ENCODE results near the gene LUC7L2.
"Not testable (repeated sequence)": the region's sequence is repeated elsewhere in the genome, so short reads cannot be mapped to it uniquely, and the experiment has no call there.

Gene LUC7L2

GRCh38 chr7:139403601-139404000, 43.9 kb downstream of the LUC7L2 start:
- no peak for DNase-seq

- DNase-seq, result no peak
These were observed 47.9 kb downstream of the LUC7L2 start for GRCh38 chr7:139407555-139407954.

GRCh38 chr7:139414743-139415402, 55.2 kb downstream of the LUC7L2 start:
- not testable (repeated sequence) for DNase-seq

GRCh38 chr7:139416405-139416804, 56.7 kb downstream of the LUC7L2 start:
- DNase-seq, result no peak

GRCh38 chr7:139417478-139417877, 57.8 kb downstream of the LUC7L2 start:
- DNase-seq, result no peak

GRCh38 chr7:139421123-139421522, 61.4 kb downstream of the LUC7L2 start:
- no peak for DNase-seq

GRCh38 chr7:139422126-139422525, 62.4 kb downstream of the LUC7L2 start:
- DNase-seq, result peak; percentile 51

GRCh38 chr7:139423091-139423490, 63.4 kb downstream of the LUC7L2 start:
- no peak for DNase-seq

- no peak for DNase-seq
These were observed 64.3 kb downstream of the LUC7L2 start for GRCh38 chr7:139424004-139424403.

- not testable (repeated sequence) for DNase-seq
These were observed 66.0 kb downstream of the LUC7L2 start for GRCh38 chr7:139425701-139426100.

GRCh38 chr7:139426258-139427028, 66.7 kb downstream of the LUC7L2 start:
- no peak for DNase-seq

GRCh38 chr7:139427029-139427420, 67.3 kb downstream of the LUC7L2 start:
- DNase-seq, result no peak

- DNase-seq, result no peak
These were observed 68.1 kb downstream of the LUC7L2 start for GRCh38 chr7:139427788-139428187.

- not testable (repeated sequence) for DNase-seq
These were observed 70.0 kb downstream of the LUC7L2 start for GRCh38 chr7:139429735-139430134.

GRCh38 chr7:139430443-139430842, 70.7 kb downstream of the LUC7L2 start:
- no peak for DNase-seq

GRCh38 chr7:139431010-139431409, 71.3 kb downstream of the LUC7L2 start:
- DNase-seq, result no peak

GRCh38 chr7:139431459-139431858, 71.8 kb downstream of the LUC7L2 start:
- peak; percentile 30 for DNase-seq

GRCh38 chr7:139436806-139437205, 77.1 kb downstream of the LUC7L2 start:
- no peak for DNase-seq

GRCh38 chr7:139439375-139439774, 79.7 kb downstream of the LUC7L2 start:
- DNase-seq, result no peak

GRCh38 chr7:139441961-139442360, 82.3 kb downstream of the LUC7L2 start:
- peak; percentile 18 for DNase-seq

GRCh38 chr7:139446051-139446890, 86.6 kb downstream of the LUC7L2 start:
- DNase-seq, result no peak

- no peak for DNase-seq
These were observed 91.2 kb downstream of the LUC7L2 start for GRCh38 chr7:139450851-139451250.

- DNase-seq, result no peak
These were observed 91.9 kb downstream of the LUC7L2 start for GRCh38 chr7:139451638-139452037.

Measured in NCI-H82 (cell line).